ENCODE data around the gene HOMER3.

HOMER3 gene

DNA sequence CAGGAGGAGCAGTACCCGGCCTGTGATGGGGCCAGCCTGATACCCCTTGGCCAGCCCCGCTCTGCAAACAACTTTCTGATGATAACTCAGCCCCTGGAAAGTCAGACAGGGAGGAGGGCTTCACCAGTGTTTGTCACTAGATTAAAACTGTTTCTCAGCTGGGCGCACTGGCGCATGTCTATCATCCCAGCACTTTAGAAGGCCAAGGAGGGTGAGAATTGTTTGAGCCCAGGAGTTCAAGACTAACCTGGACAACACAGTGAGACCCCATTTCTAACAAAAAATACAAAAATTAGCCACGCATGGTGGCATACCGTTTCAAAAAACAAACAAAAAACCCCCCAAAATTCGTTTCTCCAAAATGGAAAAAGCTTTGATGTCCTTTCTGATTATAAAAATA lies 39.5 kb downstream of the HOMER3 start:
- in situ Hi-C loops (cut with HindIII; ENCODE audit: low pct_unique_long_range_greater_than_20kb, low sequenced_read_pairs), result no loop called here
- TF ChIP-seq JUND (IDR thresholded peaks at IDR 0.05; ENCODE audit: low read depth), result no peak
- no peak for DNase-seq (ENCODE audit: low read depth in 1 of 2, low spot score in 1 of 2)

DNA sequence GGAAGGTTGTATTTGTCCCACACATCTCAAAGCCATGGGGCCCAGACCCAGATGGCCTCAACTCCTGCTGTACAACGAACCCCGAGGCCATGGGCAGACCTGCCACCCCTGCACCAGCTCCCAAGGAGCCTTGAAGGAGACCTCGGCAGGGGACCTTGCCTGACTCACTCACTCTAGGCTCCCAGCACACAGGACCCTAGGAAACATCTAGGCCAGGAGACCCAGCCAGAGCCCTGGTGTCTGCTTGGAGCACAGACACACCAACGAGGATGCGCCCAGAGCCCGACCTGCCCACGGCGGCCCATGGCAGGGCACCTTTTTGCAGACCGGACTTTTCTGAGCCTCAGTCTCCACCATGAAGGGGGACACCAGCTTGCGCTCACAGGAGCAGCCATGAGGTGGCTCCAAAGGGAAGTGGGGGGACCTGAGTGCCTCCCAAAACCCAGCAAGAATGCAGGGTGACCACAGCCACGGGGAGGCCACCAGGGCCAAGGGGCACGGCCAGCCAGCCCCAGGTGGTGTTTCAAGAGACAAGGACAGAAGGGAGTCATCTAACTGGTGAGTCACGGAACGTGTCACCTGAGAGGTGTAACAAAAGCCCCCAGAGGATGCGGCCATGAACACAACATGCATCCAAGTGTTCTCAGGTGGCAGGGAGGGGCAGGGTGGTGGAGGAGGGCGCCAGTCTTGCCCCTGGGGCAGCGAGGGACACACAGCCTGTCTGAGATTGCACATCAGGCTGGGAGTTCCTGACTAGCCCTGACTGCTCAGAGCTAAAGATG lies 40.1 kb downstream of the HOMER3 start:
- in situ Hi-C loops (cut with HindIII; ENCODE audit: low pct_unique_long_range_greater_than_20kb, low sequenced_read_pairs), result no loop called here
- no peak for TF ChIP-seq JUND (IDR thresholded peaks at IDR 0.05; ENCODE audit: low read depth)
- DNase-seq (ENCODE audit: low read depth in 1 of 2, low spot score in 1 of 2), result no peak

DNA sequence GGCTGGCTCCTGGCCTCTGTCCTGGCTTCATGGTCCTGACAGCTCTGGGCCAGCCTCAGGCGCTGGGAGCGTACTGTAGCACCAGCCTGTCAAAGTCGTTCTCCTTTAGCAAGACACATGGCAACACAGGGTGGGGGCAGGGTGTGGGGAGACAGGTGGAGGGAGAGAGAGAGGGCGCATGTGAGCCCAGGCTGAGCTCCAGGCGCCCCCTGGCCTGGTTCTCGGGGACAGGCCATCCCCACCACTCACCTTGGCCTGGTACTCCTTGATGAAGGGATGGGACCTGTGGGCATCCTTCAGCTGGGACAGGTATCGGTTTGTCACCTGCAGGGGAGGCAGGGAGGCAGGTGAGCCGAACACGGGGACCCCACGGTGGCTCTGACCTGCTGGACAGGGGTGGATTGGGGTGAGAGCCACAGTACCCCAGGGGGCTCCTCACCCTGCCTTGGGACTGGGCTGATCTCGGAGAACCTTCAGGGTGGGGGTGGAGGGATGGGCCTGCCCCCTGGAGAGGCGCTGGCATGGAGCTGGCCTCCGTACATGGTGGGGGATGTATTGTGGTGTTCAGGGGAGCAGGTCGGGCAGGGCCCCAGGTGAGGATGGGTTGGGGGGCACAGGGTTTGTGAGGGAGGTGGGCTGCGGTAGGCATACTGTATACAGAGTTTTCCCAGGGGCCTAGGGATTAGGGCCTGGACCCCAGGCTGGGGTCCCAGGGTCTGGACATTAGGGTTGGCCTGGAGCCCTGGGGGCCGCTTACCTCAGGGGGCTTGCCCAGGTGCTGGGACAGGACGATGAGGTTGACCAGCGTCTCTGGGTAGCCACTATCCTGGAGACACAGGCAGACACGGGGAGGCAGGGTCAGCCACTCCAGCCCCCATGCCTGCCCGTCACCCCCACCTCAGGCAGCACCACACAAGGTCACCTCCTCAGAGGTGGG lies 41.1 kb downstream of the HOMER3 start:
- in situ Hi-C loops (cut with HindIII; ENCODE audit: low pct_unique_long_range_greater_than_20kb, low sequenced_read_pairs), result no loop called here
- no peak for TF ChIP-seq JUND (IDR thresholded peaks at IDR 0.05; ENCODE audit: low read depth)
- DNase-seq (ENCODE audit: low read depth in 1 of 2, low spot score in 1 of 2), result no peak

DNA sequence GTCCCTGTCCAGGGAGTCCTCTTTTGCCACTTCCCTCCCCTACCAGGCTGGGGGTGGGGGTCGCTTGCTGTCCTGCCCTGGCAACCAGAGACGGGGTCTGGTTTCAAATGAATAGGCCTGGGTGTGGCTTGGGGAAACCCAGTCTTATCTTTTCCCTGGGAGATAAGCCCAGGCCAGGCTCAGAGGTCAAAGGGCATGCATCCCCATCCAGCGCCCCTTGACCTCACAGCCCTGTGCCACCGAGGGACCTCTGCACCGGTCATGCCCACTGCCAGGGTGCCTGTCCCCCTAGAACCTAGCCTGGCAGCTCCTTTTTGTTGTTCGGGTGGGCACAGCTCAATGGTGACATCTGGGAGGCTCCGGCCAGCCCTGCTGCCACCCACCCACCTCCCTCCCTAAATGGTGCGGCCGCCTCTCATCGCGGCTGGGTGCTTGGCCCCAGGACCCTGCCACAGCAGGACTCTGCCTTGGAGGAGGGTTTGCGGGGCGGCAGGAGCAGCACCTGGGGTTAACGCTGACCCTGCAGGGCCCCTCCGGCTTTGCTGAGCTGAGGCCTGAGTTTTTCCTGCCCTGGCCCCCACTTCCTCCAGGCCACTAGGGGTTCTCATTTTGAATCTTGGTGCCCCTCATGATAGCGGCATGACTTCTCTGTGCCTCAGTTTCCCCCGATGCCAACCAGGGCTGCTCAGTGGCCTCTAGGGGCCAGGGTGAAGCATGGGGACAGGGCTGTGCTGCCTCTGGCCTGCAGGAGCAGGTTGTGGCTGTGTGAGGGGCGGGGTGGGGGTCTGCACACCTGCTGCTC lies 42.2 kb downstream of the HOMER3 start:
- in situ Hi-C loops (cut with HindIII; ENCODE audit: low pct_unique_long_range_greater_than_20kb, low sequenced_read_pairs), result no loop called here
- no peak for TF ChIP-seq JUND (IDR thresholded peaks at IDR 0.05; ENCODE audit: low read depth)
- DNase-seq (ENCODE audit: low read depth in 1 of 2, low spot score in 1 of 2), result no peak

DNA sequence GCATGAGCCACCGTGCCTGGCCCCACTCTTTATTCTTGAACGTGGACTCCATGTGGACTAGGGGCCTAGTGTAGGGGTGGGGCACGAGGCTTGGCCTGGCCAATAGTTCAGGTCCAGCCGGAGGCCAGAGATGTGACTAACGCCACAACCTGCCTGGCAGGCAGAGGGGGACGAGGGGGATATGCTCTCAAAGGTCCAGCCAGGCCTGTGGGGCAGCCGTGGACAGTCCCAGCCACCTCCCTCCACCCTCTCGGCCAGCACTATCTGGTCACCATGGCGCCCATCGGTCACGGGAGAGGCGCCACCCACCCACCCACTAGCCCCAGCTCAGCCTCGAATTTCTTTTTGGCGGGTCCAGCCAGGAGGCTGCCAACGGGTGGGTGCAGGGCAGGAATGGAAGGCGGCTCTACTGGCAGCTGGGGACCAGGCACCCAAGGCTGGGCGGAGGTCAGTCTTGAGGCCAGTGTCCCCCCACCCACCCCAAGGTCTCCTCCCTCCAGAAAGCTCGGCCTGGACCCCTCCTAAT lies 42.9 kb downstream of the HOMER3 start:
- in situ Hi-C loops (cut with HindIII; ENCODE audit: low pct_unique_long_range_greater_than_20kb, low sequenced_read_pairs), result no loop called here
- no peak for TF ChIP-seq JUND (IDR thresholded peaks at IDR 0.05; ENCODE audit: low read depth)
- DNase-seq (ENCODE audit: low read depth in 1 of 2, low spot score in 1 of 2), result no peak

DNA sequence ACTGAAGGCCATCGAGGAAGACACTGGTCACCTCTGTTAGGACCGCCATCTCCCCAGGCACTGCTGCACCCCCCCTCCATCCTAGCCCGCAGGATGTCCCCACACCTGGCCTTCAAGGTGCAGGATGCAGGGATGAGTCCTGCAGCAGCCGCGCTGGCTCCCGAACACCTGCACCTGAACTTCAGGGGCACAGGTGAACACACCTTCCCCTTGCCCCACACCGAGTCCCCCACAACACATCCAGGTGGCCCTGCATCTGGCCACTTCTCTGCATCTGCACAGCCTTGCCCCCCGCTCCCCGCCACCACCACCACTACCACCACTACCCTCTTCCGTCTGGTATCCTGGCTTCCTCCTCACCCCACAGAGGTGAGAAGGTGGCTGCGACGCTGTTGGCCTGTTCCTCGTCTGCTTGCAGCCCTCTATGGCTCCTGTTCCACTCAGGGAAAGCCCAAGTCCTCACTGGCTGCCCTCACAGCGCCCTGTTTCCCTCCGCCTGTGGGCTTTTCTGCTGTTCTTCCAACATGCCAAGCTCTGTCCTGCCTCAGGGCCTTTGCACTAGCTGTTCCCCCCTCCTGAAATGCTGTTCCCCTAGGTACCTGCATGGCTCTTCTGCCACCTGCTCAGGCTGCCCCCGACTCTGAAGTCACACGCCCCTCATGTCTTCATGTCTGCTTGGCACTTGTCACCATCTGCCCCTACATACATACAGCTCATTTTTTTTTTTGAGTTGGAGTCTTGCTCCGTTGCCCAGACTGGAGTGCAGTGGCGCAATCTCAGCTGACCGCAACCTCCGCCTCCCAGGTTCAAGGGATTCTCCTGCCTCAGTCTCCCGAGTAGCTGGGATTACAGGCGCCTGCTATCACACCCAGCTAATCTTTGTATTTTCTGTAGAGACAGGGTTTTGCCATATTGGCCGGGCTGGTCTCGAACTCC lies 43.7 kb downstream of the HOMER3 start:
- in situ Hi-C loops (cut with HindIII; ENCODE audit: low pct_unique_long_range_greater_than_20kb, low sequenced_read_pairs), result no loop called here
- no peak for TF ChIP-seq JUND (IDR thresholded peaks at IDR 0.05; ENCODE audit: low read depth)
- no peak for DNase-seq (ENCODE audit: low read depth in 1 of 2, low spot score in 1 of 2)

DNA sequence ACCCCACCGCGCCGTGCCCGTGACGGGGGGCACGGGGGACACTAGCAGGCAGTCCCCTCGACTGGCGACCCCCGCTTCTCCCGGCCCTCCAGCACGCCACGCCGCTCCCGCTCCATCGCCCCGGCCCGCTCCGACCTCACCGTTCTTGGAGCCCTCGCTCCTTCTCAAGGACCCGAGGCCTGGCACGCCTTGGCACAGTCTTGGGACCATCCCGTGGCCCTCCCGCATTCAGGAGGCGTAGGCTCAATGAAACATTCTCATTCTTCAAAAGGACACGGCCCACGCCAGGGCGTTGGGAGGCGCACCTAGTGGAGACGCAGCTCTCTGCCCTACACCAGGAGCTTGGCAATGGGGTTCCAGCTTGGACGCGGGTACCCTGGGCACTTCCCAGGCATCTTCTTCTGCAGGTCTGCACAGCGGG lies 44.6 kb downstream of the HOMER3 start:
- no peak for DNase-seq (ENCODE audit: low read depth in 1 of 2, low spot score in 1 of 2)
- TF ChIP-seq JUND (IDR thresholded peaks at IDR 0.05; ENCODE audit: low read depth), result no peak
- in situ Hi-C loops (cut with HindIII; ENCODE audit: low pct_unique_long_range_greater_than_20kb, low sequenced_read_pairs), result no loop called here

DNA sequence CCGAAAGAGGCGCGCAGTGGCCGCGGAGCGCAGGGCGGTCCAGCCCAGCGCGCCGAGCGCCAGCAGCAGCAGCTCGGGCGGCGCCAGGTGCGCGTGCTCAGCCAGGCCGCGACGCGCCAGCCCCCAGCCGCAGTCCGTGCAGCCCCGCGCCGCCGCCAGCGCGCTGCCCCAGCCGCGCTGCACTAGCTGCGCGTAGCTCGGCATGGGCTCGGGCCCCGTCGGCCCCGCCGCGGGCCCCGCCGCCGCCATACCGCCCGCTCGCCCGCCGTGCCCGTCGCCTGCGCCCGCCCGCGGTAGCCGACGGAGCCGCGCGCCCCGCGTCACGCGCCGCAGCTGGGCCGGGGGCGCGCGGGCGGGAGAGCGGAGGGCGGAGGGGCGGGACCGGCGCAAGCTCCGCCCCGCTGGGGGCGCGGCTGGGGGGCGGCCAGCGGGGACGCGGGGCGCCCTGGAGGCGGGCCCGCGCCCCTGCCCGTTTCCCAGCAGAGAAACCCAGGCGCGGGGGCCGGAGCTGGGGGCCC lies 45.1 kb downstream of the HOMER3 start, which contains the start of gene CERS1:
Gene CERS1 (minus strand): TSS at position 335 of the 518 bp plus-strand sequence. CDS start 86 bp downstream, at position 249.
- in situ Hi-C loops (cut with HindIII; ENCODE audit: low pct_unique_long_range_greater_than_20kb, low sequenced_read_pairs), result no loop called here
- no peak for TF ChIP-seq JUND (IDR thresholded peaks at IDR 0.05; ENCODE audit: low read depth)
- peak in 1 of 2 experiments; percentile 69 for DNase-seq (ENCODE audit: low read depth in 1 of 2, low spot score in 1 of 2)

DNA sequence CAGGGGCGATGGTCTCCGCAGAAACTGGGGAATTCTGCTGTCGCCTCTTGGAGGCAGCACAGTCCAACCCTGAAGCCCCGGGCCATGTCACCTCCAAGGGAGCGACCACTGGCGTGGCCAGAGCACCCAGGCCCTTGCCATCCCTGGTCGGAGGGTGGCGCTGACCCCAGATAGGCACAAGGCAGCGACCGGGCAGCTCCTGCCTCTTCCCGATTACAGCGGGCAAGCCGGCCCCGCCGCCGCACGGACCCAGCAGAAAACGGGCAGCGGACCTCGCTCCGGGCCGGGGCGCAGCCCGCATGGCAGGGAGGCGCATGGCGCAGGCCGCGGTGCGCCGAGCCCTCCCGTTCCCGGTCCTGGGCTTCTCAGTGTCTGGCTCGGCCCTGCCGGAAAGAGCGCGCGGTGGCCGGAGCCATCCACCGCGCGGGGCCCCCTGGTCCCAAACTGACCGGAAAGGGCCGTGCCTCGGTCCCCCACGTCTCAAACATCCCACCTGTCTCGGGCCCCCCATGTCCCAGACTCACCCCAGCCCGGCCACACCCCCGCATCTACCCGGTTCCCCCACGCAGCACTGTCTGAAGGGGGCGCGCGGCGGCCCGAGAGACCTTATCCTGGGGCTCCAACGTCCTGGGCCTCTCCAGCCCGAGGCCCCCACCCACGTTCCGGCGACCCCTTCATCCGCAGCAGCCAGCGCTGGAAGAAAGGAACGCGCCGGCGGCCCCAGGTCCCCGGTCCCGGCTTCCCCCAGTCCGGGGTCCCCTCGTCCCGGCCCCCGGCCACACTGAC lies 45.8 kb downstream of the HOMER3 start:
- peak; percentile 54 to 71 for DNase-seq (ENCODE audit: low read depth in 1 of 2, low spot score in 1 of 2)
- TF ChIP-seq JUND (IDR thresholded peaks at IDR 0.05; ENCODE audit: low read depth), result no peak
- in situ Hi-C loops (cut with HindIII; ENCODE audit: low pct_unique_long_range_greater_than_20kb, low sequenced_read_pairs), result no loop called here

DNA sequence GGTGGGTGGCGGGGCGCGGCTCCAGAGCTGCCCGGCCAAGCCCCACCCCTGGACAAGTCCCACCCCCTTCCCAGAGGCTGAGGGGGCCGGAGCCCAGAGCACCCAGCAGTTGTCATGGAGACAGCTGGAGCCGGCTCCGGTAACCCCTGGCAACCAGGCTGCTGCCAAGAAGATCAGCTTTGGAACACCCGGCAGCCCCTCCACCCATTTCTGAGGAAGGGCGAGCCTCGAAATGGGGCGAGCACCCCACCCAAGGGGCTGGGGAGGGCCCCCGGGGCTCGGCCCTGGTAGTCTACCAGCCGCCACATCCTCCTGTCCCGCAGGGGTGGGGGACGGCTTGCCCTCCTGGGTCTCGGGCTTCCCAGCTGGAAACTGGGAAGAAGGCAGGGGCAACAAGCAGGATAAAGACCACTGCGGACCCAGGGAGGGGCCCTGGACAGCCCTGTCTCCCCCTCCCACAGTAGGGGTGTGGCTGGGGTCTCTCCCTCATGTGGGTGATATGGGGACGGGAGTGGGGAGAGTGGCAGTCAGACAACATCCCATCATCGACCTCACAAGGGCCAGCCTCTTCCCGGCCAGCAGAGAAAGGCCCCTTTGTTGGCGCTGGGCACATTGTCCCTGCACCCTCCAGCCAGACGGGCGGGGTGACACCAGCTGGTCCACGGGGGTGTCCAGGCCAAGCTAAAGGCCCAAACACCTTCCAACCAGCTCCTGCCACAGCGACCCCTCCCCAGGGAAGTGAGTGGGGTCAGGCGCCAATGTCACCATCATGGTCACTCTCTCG lies 46.6 kb downstream of the HOMER3 start:
- TF ChIP-seq JUND (IDR thresholded peaks at IDR 0.05; ENCODE audit: low read depth), result no peak
- no peak for DNase-seq (ENCODE audit: low read depth in 1 of 2, low spot score in 1 of 2)
- in situ Hi-C loops (cut with HindIII; ENCODE audit: low pct_unique_long_range_greater_than_20kb, low sequenced_read_pairs), result no loop called here
